Smooth muscle cell (in vitro differentiated cells): ENCODE data around the gene NENF. TPM values are rescaled to one million over a fixed set of nuclear protein-coding genes. Genes with fewer than 3 reads are reported as not detected.
"Not testable (repeated sequence)": the region's sequence is repeated elsewhere in the genome, so short reads cannot be mapped to it uniquely, and the experiment has no call there.

ENCODE experiments used
- DNase-seq: peaks from one replicate; lab custom pipeline; 2025; ENCODE audit not compliant: unreplicated experiment; lab: John Stamatoyannopoulos, UW
- H2AFZ ChIP-seq: fragments of 200-600 bp; sonication (generic); 2 replicates; pipeline ENCODE4 v1.6.0; 2016; ENCODE audit warnings: antibody characterized with exemption, low read depth, mild to moderate bottlenecking
- H3F3A ChIP-seq: fragments of 200-600 bp; sonication (generic); 2 replicates; pipeline ENCODE4 v1.6.0; 2017; ENCODE audit warnings: antibody characterized with exemption, low read depth
- H3K27ac ChIP-seq: fragments of 200-600 bp; sonication (generic); 2 replicates; pipeline ENCODE4 v1.5.1; 2016; ENCODE audit warnings: low read depth, mild to moderate bottlenecking
- H3K27me3 ChIP-seq: fragments of 200-600 bp; sonication (generic); 2 replicates; pipeline ENCODE4 v1.6.1; 2016; ENCODE audit warnings: low read depth, mild to moderate bottlenecking
- H3K36me3 ChIP-seq: fragments of 200-600 bp; sonication (generic); 2 replicates; pipeline ENCODE4 v1.5.1; 2016; ENCODE audit warnings: low read depth
- H3K4me1 ChIP-seq: fragments of 200-600 bp; sonication (generic); 2 replicates; pipeline ENCODE4 v1.5.1; 2016; ENCODE audit warnings: low read depth
- H3K4me2 ChIP-seq: fragments of 200-600 bp; sonication (generic); 2 replicates; pipeline ENCODE4 v1.6.0; 2016; ENCODE audit warnings: mild to moderate bottlenecking
- H3K4me3 ChIP-seq: fragments of 200-600 bp; sonication (generic); 2 replicates; pipeline ENCODE4 v1.5.1; 2016; ENCODE audit warnings: mild to moderate bottlenecking
- H3K79me2 ChIP-seq: fragments of 200-600 bp; sonication (generic); 2 replicates; pipeline ENCODE4 v1.6.0; 2016; ENCODE audit warnings: low read depth, mild to moderate bottlenecking
- H3K9ac ChIP-seq: fragments of 200-600 bp; sonication (generic); 2 replicates; pipeline ENCODE4 v1.6.0; 2016; ENCODE audit warnings: low read depth
- H3K9me3 ChIP-seq: fragments of 200-600 bp; sonication (generic); replicated peaks from 2 replicates; pipeline ENCODE4 v1.5.1; 2016; ENCODE audit warnings: low read depth
- H4K20me1 ChIP-seq: fragments of 200-600 bp; sonication (generic); 2 replicates; pipeline ENCODE4 v1.6.0; 2016; ENCODE audit warnings: low read depth
- WGBS: methylation state at CpG from one replicate; pipeline ENCODE4 v1.1.7; 2016; ENCODE audit warnings: low lambda C conversion rate; 5-methylcytosine and 5-hydroxymethylcytosine counted together
- polyA plus RNA-seq: library from polyadenylated mRNA; unstranded; fragments of >200 nt; fragmentation: Nextera tagmentation; extraction: Ambion mirVana; gene quantifications from 2 replicates; pipeline ENCODE4 v1.2.1, GENCODE V29; 2016
- total RNA-seq: library from RNA; depleted of rRNA; stranded (reverse); fragments of >200 nt; gene quantifications from 2 replicates; pipeline ENCODE4 v1.2.3, GENCODE V29; 2014
- TF ChIP-seq, protein P1 (sequence below): fragments of 200-600 bp; sonication (generic); IDR thresholded peaks from 2 replicates; pipeline ENCODE4 v1.5.1; 2017; ENCODE audit warnings: borderline replicate concordance, mild to moderate bottlenecking, antibody characterized with exemption; ENCODE audit not compliant: insufficient read depth, poor library complexity, severe bottlenecking

Gene NENF
- total and polyA plus RNA-seq, 2 experiments from 2014 or later, result 53.9 to 90.7 TPM

GRCh38 chr1:212471286-212471685 is 38.6 kb downstream of the NENF start:
- DNase-seq, result no peak
- H3K36me3 ChIP-seq, result no peaks in the 10 kb centered on the region
- H3K4me2 ChIP-seq, result no peak overlapping the region
- no peak overlapping the region for H2AFZ ChIP-seq
- no peak overlapping the region for H3K27ac ChIP-seq
- H3K4me3 ChIP-seq, result no peak overlapping the region
- no peaks in the 10 kb centered on the region for H3K27me3 ChIP-seq
- no peaks in the 10 kb centered on the region for H3K9me3 ChIP-seq
- no peaks in the 10 kb centered on the region for H3K4me1 ChIP-seq
- no peaks in the 10 kb centered on the region for H4K20me1 ChIP-seq
- H3K9ac ChIP-seq, result no peak overlapping the region
- 99% methylated on average over 3 of the region's 3 CpGs for WGBS
- H3K79me2 ChIP-seq, result no peaks in the 10 kb centered on the region
- TF ChIP-seq, protein P1, sequence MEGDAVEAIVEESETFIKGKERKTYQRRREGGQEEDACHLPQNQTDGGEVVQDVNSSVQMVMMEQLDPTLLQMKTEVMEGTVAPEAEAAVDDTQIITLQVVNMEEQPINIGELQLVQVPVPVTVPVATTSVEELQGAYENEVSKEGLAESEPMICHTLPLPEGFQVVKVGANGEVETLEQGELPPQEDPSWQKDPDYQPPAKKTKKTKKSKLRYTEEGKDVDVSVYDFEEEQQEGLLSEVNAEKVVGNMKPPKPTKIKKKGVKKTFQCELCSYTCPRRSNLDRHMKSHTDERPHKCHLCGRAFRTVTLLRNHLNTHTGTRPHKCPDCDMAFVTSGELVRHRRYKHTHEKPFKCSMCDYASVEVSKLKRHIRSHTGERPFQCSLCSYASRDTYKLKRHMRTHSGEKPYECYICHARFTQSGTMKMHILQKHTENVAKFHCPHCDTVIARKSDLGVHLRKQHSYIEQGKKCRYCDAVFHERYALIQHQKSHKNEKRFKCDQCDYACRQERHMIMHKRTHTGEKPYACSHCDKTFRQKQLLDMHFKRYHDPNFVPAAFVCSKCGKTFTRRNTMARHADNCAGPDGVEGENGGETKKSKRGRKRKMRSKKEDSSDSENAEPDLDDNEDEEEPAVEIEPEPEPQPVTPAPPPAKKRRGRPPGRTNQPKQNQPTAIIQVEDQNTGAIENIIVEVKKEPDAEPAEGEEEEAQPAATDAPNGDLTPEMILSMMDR, result no peak
- no peaks in the 10 kb centered on the region for H3F3A ChIP-seq

- no peak overlapping the region for H2AFZ ChIP-seq
- H3K9ac ChIP-seq, result no peak overlapping the region
- no peaks in the 10 kb centered on the region for H3K4me1 ChIP-seq
- 95% methylated on average over 17 of the region's 17 CpGs for WGBS
- no peak for DNase-seq
- H3K36me3 ChIP-seq, result no peaks in the 10 kb centered on the region
- H3F3A ChIP-seq, result no peaks in the 10 kb centered on the region
- H3K4me2 ChIP-seq, result no peak overlapping the region
- TF ChIP-seq, protein P1, result no peak
- H3K9me3 ChIP-seq, result no peaks in the 10 kb centered on the region
- H3K4me3 ChIP-seq, result no peak overlapping the region
- H3K79me2 ChIP-seq, result no peaks in the 10 kb centered on the region
- no peaks in the 10 kb centered on the region for H4K20me1 ChIP-seq
- no peak overlapping the region for H3K27ac ChIP-seq
- no peaks in the 10 kb centered on the region for H3K27me3 ChIP-seq
Measured at GRCh38 chr1:212471891-212472675, 39.4 kb downstream of the NENF start.

- TF ChIP-seq, protein P1, result no peak
- no peaks in the 10 kb centered on the region for H3K36me3 ChIP-seq
- no peaks in the 10 kb centered on the region for H3K27me3 ChIP-seq
- no peak for DNase-seq
- H3K9me3 ChIP-seq, result no peaks in the 10 kb centered on the region
- no peak overlapping the region for H2AFZ ChIP-seq
- H3K4me2 ChIP-seq, result no peak overlapping the region
- H3K9ac ChIP-seq, result no peak overlapping the region
- no peak overlapping the region for H3K4me3 ChIP-seq
- H4K20me1 ChIP-seq, result no peaks in the 10 kb centered on the region
- no peaks in the 10 kb centered on the region for H3K4me1 ChIP-seq
- no peaks in the 10 kb centered on the region for H3F3A ChIP-seq
- H3K27ac ChIP-seq, result no peak overlapping the region
- no peaks in the 10 kb centered on the region for H3K79me2 ChIP-seq
- WGBS, result 92% methylated on average over 8 of the region's 9 CpGs
Measured at GRCh38 chr1:212473729-212474128, 41.0 kb downstream of the NENF start.

DNA sequence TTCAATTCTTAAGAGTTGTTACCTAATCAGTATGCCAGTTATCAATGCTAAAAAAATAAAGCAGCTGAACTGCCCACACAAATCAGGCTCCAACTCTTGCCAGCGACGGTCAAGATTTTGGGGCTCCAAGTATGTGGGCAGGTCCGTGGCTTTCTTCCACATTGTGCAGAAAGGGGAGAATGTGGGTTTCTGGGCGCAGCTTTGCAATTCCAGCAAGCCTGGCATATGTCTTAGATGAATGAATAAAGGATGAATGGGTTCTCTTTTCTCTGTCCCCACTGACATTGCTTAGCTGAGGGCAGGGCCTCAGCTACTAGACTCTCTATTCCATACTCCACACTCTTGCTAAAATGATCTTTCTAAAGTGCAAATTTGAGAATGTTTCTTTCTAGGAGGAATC is 42.4 kb downstream of the NENF start:
- TF ChIP-seq, protein P1, result no peak
- Histone ChIP-seq H3K4me3 (no peak overlapping the region), H3F3A (no peaks in the 10 kb centered on the region), H3K79me2 (no peaks in the 10 kb centered on the region), H3K9ac (no peak overlapping the region), H3K36me3 (no peaks in the 10 kb centered on the region), H3K9me3 (no peaks in the 10 kb centered on the region), H4K20me1 (no peaks in the 10 kb centered on the region), H3K27me3 (no peaks in the 10 kb centered on the region), H3K4me1 (no peaks in the 10 kb centered on the region), H3K27ac (no peak overlapping the region), H3K4me2 (no peak overlapping the region), H2AFZ (no peak overlapping the region)
- WGBS, result 87% methylated on average over 4 of the region's 4 CpGs
- no peak for DNase-seq

GRCh38 chr1:212475831-212476230 is 43.1 kb downstream of the NENF start:
- WGBS, result 84% methylated on average over 3 of the region's 3 CpGs
- H3K27ac ChIP-seq, result not testable (repeated sequence)

More at GRCh38 chr1:212475831-212476230, 43.1 kb downstream of the NENF start:
- H3K9me3 ChIP-seq, H3K27me3 ChIP-seq, H2AFZ ChIP-seq, DNase-seq, H3K4me2 ChIP-seq, H3K36me3 ChIP-seq, H3K9ac ChIP-seq, H4K20me1 ChIP-seq, H3K4me1 ChIP-seq, H3K4me3 ChIP-seq, H3F3A ChIP-seq, H3K79me2 ChIP-seq: not testable (repeated sequence)
